ENCODE data around the gene RBM33.

Gene RBM33

DNA sequence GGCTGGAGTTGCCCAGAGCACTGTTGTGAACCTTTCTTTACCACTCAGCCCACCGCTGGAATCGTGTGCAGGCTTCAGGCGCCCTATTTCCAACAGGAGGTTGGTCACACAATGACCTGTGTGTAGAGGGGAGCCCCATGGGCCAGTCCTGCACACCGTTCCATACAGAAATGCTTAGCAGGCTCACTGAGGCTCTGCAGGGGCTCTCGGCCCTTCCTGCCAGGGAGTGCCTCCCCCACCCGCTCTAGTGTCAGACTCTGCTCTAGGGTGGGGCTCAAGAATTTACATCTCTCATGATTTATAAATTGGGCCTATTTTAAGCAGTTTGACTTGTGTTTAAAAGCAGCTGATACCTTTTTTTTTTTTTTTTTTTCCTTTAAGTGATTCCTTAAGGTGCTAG, 125.8 kb downstream of the RBM33 start:
- DNase-seq (ENCODE audit: low read depth), result no peak

DNA sequence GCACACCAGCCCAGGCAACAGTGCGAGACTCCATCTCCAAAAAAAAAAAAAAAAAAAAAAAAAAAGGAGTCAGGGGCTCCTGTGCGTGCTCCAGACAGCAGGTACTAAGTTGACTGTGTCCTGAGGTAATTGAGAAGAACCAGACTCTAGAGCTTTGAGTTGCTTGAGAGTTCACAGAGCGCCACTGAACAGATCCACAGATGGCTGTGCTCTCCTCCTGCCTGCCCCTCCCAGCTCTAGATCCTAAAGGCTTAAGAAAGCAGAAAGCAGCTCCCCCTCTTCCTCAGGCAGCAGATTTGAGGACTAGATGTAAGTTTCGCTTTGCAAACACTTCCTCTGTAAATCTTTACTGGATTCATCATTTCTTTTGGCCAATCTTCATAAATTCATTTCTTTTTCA, 129.1 kb downstream of the RBM33 start:
- no peak for DNase-seq (ENCODE audit: low read depth)

DNA sequence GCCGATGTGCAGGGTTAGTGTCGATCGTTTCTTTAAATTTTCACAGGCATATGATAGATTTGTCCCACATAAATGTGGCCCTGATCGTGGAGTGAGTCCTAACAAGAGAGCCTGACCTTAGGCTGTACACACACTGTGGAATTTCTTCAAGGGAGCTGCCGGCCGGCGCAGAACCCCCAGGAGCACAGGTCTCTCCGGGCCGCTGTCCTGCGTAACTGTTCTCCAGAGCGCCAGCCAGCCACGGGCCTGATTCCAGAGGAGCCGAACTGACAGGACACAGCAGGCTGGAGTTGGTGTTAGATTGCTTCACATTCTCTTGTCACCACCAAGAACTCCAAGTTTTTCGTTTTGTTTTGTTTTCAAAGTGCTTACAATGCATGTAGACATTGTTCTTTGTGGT, 130.5 kb downstream of the RBM33 start:
- DNase-seq (ENCODE audit: low read depth), result no peak

DNA sequence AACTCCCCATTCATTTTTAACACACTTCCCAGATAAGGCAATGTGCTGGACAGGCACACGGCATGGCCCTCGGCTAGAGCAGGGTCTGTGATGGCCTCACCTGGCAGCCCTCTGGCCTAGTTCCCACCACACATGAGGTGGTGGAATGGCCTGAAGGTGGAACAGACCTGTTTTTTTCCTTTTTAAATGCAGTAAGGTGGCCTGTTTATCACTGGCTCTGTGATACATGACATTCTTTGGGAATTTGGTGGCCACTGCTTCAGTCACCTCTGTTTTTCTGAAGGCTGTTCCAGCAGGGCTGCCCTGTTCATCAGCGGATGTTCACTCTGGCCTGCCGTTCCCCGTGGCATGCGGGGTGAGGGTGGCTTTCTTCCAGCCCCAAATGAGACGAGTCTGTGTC, 131.2 kb downstream of the RBM33 start:
- no peak for DNase-seq (ENCODE audit: low read depth)

DNA sequence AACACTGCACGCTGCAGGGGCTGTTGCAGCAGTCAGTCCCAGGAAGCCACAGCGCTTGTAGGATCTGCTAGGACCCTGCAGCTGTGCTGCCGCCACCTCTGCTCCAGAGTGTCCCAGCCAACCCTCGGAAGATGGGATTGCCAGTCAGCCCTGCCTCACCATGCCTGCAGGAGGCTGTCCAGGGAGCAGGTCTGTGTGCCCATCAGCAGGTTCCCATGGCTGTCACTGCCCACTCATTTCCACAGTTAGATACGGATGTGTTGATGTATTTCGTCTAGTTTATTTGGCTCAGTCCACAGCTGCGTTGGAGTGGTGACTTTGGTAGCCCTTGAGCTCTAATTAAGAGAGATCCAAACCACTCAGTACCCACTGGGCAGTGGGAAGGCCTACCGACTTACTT, 132.1 kb downstream of the RBM33 start:
- no peak for DNase-seq (ENCODE audit: low read depth)

DNA sequence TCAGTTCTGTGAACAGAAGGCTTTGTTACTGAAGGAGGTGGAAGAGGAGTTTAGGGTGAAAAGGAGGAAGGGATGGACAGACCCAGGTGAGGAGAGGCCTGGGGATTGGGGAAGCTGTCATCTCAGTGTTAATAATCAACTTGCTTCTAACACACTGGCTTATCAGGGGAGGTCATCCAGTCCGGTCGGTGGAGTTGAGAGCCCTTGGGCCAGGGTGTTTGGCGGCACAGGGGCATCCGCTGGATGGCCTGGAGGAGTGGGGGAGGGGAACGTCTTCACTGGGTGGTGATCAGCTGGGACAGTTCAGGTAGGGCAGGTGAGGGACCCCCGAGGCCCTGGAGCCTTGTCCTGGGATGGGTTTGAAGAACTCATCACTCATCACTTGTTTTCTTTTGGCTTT, 133.9 kb downstream of the RBM33 start:
- no peak for DNase-seq (ENCODE audit: low read depth)

DNA sequence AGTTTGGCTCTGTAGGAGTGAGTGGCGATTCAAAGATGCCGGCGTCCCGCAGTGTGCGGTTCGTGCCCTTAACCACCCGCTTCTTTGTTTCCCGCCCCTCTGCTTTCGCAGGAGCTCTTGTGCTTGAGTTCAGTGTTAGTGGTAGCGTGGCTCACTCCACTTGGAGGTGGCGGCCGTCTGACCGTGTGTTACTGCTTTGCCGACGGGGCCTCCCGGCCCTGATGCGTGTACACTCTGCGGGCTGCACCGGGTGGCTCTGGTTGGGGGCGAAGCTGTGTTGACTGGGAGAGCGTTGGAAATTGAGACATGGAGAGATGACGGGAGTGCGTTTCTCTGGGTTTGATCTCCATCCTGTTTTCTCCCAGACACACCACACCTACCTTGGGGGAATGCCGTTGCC, 136.4 kb downstream of the RBM33 start:
- no peak for DNase-seq (ENCODE audit: low read depth)

DNA sequence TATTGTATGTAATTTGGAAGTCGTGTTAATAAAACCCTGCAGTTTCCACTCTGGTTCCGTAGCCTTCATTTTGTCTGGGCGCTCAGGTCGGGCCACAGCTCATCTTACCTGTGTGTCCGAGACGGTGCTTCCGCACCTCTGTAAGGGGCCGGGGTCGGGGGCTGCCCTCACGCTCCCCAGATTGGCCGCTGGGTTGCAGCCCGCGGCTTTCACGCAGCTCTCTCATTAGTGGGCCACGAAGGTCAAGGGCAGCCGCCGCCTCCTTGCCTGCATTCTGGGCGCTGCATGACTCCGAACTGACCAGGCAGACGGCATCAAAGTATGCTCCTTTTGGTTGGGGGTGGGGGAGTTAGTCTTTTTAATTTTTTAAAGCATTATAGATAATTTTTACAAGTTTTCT, 137.0 kb downstream of the RBM33 start:
- no peak for DNase-seq (ENCODE audit: low read depth)

DNA sequence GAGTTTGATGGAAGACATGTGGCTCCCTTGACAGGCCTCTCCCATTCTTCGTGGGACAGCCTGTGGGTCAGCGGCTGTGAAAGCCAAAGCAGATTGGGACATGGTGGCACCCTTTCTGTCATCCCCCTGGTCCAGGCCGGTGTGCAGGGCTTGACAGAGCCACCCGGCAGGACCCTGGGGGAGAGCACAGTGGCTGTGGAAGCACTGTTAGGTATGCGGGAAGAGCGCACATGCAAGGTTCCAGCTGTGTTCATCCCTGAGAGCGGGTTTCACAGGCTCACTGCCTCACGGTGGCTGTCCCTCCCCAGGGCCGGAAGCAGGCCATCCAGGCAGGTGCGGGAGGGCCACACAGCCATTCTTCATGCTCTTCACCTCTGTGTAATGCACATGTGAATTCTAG, 138.0 kb downstream of the RBM33 start:
- no peak for DNase-seq (ENCODE audit: low read depth)

DNA sequence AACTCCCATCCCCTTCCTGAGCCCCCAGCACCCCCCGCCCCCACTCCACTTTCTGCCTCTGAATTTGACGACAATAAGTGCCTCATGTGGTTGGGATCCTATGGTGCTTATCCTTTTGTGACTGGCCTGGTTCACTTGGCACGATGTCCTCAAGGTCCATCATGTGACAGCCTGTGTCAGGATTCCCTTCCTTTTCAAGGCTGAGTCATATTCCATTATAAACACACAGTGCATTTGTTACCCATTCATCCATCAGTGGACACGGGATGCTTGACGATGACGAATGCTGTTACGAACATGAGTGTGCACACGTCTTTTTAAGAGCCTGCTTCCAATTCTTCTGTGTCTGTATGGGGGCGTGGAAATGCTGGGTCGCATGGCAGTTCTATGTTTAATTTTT, 141.1 kb downstream of the RBM33 start:
- DNase-seq (ENCODE audit: low read depth), result peak; percentile 30

DNA sequence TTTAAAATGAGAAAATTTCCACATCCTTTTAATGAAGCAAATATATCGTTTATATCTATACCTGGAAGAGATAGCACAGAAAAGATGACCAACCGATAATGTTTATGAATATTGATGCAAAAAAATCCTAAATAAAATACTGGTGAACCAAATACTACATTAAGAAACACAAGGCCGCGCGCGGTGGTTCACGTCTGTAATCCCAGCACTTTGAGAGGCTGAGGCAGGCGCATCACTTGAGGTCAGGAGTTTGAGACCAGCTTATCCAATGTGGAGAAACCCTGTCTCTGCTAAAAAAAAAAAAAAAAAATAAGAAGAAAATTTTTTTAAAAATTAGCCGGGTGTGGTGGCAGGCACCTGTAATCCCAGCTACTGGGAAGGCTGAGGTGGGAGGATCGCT, 142.0 kb downstream of the RBM33 start:
- no peak for DNase-seq (ENCODE audit: low read depth)

DNA sequence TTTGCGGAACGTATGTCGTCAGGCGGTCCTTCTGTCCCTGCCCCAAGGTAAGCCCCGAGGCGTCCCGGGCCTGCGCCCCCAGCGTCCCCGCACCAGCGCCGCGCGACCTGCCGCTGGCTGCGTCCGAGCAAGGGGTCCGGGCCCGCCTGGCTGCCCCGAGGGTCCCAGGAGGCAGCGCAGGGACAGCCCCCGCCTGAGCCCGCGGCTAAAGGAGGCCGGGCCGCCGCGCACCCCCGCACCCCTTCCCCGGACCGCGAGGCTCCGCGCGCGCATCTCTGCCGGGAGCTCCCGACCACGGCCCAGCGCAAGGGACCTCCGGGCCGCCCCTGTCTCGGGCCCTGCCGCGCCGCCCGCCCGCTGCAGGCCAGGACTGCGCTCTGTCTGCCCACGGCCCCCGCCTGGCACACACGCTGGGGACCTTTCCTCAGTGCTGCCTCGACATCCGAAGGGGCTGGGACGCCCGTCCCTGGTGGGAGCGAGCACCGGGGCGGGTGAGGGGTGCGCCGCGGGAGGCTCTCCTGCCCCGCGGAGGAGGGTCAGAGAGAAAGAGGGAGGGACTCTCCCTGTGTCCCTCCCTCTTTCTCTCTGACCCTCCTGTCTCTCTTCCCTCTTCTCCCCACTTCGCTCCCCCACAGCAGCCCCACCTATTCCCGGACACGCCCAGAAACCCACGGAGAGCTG, 142.8 kb downstream of the RBM33 start:
- DNase-seq (ENCODE audit: low read depth), result no peak

DNA sequence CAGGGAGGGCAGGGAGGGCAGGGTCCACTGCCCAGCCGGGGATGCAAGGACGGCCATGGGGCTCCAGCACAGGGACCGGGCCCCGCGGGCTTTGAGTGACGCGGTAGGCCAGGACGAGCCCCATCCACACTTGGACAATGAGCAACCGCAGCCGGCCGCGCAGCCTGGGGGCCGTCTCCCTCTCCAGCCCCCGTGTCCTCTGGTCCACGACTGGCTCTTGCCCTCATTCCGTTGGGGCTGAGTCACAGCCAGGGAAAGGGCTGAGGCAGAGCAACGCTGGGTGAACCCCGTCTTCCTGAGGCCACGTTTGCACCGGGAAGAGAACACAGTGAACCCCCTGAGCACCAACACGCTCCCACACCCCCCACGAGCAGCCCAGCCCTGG, 144.1 kb downstream of the RBM33 start:
- no peak for DNase-seq (ENCODE audit: low read depth)

DNA sequence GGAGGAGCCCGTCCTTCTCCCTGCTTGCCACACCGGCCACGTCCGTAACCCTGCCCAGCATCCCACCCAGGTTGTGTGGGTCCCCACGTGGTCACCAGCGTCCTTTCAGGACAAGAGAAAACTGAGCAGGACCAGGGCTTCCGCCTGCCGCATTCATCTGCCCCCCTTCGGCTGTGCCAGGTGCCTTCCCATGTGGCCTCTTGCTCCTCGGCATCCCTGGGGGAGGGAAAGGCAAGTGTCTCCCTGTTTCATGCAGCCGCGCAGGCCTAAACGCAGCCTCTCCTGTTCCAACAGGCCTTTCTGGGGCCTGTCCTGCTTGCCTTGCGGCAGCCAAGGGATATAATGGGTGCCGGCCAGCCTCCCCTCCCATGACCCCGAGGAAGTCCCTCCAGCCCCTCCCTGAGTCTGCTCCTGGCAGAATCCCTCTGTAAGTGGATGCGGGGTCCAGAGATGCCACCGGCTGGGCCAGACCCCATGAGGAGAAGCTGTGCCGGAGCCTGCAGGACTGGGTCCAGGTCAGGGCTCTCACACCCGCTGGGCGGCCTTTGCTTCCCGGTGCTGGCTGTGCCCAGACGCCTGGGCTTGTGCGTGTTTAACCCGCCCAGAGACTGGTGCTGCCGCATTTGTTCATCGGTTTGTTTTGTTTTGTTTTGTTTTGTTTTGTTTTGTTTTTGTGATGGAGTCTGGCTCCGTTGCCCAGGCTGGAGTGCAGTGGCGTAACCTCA, 144.7 kb downstream of the RBM33 start:
- no peak for DNase-seq (ENCODE audit: low read depth)

DNA sequence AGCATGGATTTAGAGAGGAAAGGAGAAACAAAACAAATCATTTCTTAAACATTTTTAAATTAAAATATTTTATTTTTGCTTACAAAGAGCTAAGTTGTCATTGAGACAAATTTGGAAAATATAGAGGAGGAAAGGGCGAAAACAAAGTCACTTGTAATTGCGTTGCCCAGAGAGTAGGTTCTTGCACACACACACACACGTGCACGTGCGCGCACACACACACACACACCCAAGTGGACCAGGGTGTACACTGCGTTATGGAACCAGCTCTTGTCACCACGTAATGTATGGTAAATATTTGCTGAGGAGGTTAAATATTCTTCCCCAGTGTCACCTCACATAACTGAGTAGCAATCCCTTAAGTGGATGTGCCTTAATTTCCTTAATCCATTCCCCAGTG, 146.2 kb downstream of the RBM33 start:
- no peak for DNase-seq (ENCODE audit: low read depth)

DNA sequence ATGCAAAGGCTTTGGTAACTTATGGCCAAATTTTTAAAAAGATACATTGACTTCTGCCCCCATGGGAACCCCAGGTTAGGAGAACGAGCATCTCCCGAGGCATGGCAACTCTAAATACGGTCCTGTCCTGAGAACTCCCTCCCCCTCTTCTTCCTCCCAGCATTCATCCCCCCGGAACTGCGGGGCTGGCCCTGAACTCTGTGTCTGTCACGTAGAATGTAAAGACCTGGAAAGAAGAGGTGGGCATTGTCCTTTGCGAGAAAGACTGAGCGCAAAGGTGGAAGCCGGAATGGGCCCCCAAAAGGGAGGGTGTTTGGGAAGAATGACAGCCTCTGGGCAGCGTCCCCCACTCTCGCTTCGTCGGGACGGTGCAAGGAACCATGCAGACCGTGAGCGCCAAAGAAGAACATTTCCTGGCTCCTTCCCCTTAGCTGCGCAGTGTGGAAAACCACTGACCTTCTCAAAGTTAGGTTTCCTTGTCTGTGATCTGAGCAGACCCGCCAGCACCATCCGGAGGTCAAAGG, 146.8 kb downstream of the RBM33 start:
- no peak for DNase-seq (ENCODE audit: low read depth)

DNA sequence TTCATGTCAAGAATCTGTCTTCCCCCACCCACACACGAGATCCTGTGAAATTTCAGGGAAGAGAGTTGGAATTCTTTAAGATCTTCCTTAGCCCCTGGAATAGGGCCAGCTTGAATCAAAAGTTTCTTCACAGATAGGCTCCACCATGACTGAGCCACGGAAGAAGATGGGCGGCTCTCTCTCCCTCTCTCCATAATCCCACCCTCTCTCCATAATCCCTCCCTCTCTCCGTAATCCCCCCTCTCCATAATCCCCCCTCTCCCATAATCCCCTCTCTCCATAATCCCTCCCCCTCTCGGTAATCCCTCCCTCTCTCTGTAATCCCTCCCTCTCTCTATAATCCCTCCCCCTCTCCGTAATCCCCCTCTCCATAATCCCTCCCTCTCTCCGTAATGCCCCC, 147.4 kb downstream of the RBM33 start:
- DNase-seq (ENCODE audit: low read depth), result no peak

DNA sequence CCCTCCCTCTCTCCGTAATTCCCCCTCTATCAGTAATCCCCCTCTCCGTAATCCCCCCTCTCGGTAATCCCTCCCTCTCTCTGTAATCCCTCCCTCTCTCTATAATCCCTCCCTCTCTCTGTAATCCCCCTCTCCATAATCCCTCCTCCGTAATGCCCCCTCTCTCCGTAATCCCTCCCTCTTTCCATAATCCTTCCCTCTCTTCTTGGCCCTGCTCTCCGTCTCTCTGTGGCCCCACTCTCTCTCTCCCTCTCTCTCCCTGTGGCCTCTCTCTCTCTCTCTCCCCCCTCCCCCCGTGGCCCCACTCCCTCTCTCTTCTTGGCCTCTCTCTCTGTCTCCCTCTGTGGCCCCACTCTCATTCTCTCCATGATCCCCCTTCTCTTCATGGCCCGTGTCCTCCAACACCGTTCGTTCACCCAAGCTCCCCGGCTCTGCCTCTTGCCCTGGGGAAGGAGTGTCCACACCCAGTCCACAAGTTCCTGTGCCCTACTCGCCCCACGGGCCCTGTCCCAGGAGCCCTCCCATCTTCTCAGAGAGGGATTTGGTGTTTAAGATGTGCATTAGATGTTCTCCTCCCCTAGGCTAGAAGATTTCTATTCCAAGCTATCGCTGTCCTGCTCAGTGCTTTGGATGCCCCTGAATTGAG, 148.0 kb downstream of the RBM33 start:
- DNase-seq (ENCODE audit: low read depth), result no peak

DNA sequence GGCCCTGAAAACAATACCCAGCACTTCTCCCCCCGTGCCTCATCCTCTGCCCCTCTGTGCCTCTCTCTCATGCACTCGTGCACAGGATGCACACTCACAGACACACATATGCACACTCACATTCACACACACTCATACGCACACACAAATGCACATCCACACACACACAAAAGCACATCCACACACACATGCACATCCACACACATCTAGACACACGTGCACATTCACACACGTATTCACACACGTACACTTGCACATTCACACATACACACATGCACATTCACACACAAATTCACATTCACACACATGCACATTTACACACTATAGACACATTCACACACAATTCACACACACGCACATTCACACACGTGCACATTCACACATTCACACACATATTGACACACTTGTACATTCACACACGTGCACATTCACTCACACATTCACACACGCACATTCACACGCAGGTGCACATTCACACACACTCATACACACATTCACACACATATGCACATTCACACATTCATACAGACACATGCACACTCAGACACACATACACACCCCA, 148.6 kb downstream of the RBM33 start:
- no peak for DNase-seq (ENCODE audit: low read depth)

DNA sequence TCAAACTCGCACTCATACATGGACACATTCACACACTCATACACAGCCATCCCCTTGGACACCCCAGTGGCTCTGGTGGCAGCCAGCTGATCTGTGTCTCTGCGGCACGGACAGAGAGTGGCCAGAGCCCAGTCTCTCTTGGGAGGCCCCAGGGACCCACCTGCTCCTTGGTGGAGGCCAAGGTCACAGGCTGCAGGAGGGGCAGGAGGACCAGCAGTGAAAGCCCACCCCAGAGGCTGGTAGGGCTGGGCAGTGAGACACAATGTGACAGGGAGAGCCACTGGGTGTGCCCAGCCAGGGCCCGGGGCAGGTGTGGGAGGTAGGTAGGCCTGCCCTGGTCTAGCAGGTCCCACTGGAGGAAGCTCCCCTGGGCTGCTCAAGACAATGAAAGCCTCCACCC, 149.3 kb downstream of the RBM33 start:
- DNase-seq (ENCODE audit: low read depth), result no peak

DNA sequence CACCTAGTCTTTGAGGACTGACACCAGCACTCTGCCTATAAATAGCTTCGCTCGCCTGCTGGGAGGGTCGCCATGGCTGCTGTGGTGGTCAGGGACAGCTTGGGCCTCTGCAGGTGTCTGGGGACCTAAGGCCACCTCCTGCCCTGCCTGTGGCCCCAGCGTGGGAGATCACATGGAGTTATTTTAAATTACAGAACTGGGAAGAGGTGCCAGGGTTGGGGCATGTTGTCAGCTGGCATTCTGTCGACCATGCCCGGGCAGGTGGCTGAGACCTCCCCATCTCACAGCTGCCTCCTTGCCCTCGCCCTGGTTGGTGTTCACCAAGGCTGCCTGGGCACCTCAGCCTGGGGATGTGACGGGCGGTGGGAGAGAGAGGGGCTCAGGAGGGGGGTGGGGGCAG, 149.7 kb downstream of the RBM33 start:
- DNase-seq (ENCODE audit: low read depth), result no peak

DNA sequence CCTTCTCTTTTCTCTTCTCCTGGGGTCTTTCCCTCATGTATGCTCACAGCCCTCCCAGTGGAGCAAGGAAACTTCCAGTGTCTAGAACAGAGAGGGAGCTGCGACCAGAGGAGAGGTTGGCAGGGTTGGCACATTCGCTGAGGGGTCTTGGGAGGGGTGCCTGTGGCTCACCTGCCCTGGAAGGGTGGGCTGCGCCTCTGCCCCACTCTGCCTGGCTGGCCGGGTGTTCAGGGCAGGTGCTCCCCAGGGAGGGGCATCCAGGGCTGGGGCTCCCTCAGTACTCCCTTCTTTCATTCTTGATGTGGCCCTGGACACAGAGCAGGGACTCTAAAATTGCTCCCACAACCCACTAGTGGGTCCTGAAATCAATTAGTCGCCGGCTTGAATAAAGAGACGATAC, 150.9 kb downstream of the RBM33 start:
- no peak for DNase-seq (ENCODE audit: low read depth)

DNA sequence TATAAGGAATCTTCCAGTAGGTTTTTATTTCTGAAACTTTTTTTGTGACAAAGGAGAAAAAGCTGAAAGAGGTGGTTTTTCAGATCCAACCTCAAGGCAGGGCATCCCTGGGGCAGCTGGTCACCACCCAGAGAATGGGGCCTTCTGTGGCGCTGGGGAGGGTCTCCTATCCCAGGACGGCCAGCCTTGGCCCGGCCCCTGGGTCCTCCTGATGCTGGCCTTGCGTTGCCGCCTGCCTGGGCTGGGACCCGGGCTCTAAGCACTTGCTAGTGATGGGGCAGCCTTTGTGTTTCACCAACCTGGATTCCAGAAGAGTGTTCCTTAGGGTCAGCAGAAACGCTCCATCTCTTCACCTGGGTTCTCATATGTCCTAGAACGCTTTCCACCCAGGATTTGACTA, 151.5 kb downstream of the RBM33 start:
- no peak for DNase-seq (ENCODE audit: low read depth)
